ENCODE measurements around the gene AGBL5. TPM values are rescaled to one million over a fixed set of nuclear protein-coding genes. Genes with fewer than 3 reads are reported as not detected.

Gene AGBL5
- 10 to 100 TPM in 1 of 3 donors, 1 to 10 TPM in 2; 7.7 to 10.2 (median 8.9) TPM for polyA plus RNA-seq

GRCh38 chr2:27050996-27051901 lies at the start of gene AGBL5:
AGBL5 (plus strand) TSS chr2:27051668; CDS start chr2:27052959, 1,291 bp downstream.
- Mint-ChIP-seq H3K27ac (peak within 1 kb of the TSS; percentile 96 to 99 (median 98)), H3K36me3 (peaks cover 3 to 11% (median 8%) of the 10 kb centered on the region in 3 donors), H3K27me3 (ENCODE audit: low read depth in 3 of 3) (peaks cover 22 to 29% (median 24%) of the 10 kb centered on the region in 3 donors), H3K4me1 (peaks cover 22 to 28% of the 10 kb centered on the region in 2 donors), H3K4me3 (peak within 1 kb of the TSS; percentile 94 to 100 (median 97)), H3K9me3 (peaks cover 0 to 11% (median 5%) of the 10 kb centered on the region in 6 donors)
- DNase-seq, result peak; percentile 94 to 96 (median 95)

GRCh38 chr2:27001950-27002349 lies 49.5 kb upstream of the AGBL5 start:
- H3K27ac Mint-ChIP-seq, result no peak overlapping the region
- DNase-seq, result no peak
- no peaks in the 10 kb centered on the region for H3K36me3 Mint-ChIP-seq
- H3K27me3 Mint-ChIP-seq (ENCODE audit: low read depth in 3 of 3), result peaks cover 0 to 11% (median 4%) of the 10 kb centered on the region in 3 donors
- H3K4me3 Mint-ChIP-seq, result no peak overlapping the region
- no peaks in the 10 kb centered on the region for H3K9me3 Mint-ChIP-seq
- H3K4me1 Mint-ChIP-seq, result no peaks in the 10 kb centered on the region

- Mint-ChIP-seq H3K4me3 (no peak overlapping the region), H3K27me3 (ENCODE audit: low read depth in 3 of 3) (peaks cover under 1 to 7% (median 4%) of the 10 kb centered on the region in 3 donors), H3K4me1 (no peaks in the 10 kb centered on the region), H3K36me3 (no peaks in the 10 kb centered on the region), H3K27ac (no peak overlapping the region), H3K9me3 (no peaks in the 10 kb centered on the region)
- DNase-seq, result no peak
Observed at GRCh38 chr2:27003007-27003406, 48.5 kb upstream of the AGBL5 start.

GRCh38 chr2:27003857-27004256 lies 47.6 kb upstream of the AGBL5 start:
- H3K9me3 Mint-ChIP-seq, result no peaks in the 10 kb centered on the region
- H3K27me3 Mint-ChIP-seq (ENCODE audit: low read depth in 3 of 3), result peaks cover 2 to 6% (median 4%) of the 10 kb centered on the region in 3 donors
- no peak for DNase-seq
- no peaks in the 10 kb centered on the region for H3K4me1 Mint-ChIP-seq
- H3K27ac Mint-ChIP-seq, result no peak overlapping the region
- H3K36me3 Mint-ChIP-seq, result no peaks in the 10 kb centered on the region
- H3K4me3 Mint-ChIP-seq, result no peak overlapping the region

GRCh38 chr2:27006602-27007415 lies 44.7 kb upstream of the AGBL5 start:
- Mint-ChIP-seq H3K4me3 (no peak overlapping the region), H3K36me3 (peaks cover 0 to 4% (median 0%) of the 10 kb centered on the region in 3 donors), H3K27ac (no peak overlapping the region), H3K4me1 (no peaks in the 10 kb centered on the region), H3K27me3 (ENCODE audit: low read depth in 3 of 3) (peaks cover 0 to 2% (median 0%) of the 10 kb centered on the region in 3 donors), H3K9me3 (no peaks in the 10 kb centered on the region)
- no peak for DNase-seq

- no peaks in the 10 kb centered on the region for H3K9me3 Mint-ChIP-seq
Observed at GRCh38 chr2:27007416-27008374, 43.8 kb upstream of the AGBL5 start.

GRCh38 chr2:27008678-27009077 lies 42.8 kb upstream of the AGBL5 start:
- no peaks in the 10 kb centered on the region for H3K4me1 Mint-ChIP-seq
- H3K27me3 Mint-ChIP-seq (ENCODE audit: low read depth in 3 of 3), result peaks cover 0 to 2% (median 2%) of the 10 kb centered on the region in 3 donors
- no peak for DNase-seq
- H3K36me3 Mint-ChIP-seq, result peaks cover 0 to 4% (median 0%) of the 10 kb centered on the region in 3 donors
- H3K4me3 Mint-ChIP-seq, result no peak overlapping the region
- H3K27ac Mint-ChIP-seq, result no peak overlapping the region
- no peaks in the 10 kb centered on the region for H3K9me3 Mint-ChIP-seq

More at GRCh38 chr2:27007416-27008374, 43.8 kb upstream of the AGBL5 start:
- H3K27ac Mint-ChIP-seq, result no peak overlapping the region
- no peak for DNase-seq
- H3K4me3 Mint-ChIP-seq, result no peak overlapping the region
- H3K27me3 Mint-ChIP-seq (ENCODE audit: low read depth in 3 of 3), result peaks cover 0 to 2% (median 2%) of the 10 kb centered on the region in 3 donors
- H3K36me3 Mint-ChIP-seq, result peaks cover 0 to 4% (median 0%) of the 10 kb centered on the region in 3 donors
- no peaks in the 10 kb centered on the region for H3K4me1 Mint-ChIP-seq

- Mint-ChIP-seq H3K36me3 (peaks cover 0 to 4% (median 0%) of the 10 kb centered on the region in 3 donors), H3K9me3 (no peaks in the 10 kb centered on the region), H3K27me3 (ENCODE audit: low read depth in 3 of 3) (peaks cover 0 to 2% (median 2%) of the 10 kb centered on the region in 3 donors), H3K4me3 (no peak overlapping the region), H3K27ac (no peak overlapping the region), H3K4me1 (no peaks in the 10 kb centered on the region)
- no peak for DNase-seq
Observed at GRCh38 chr2:27009083-27009482, 42.4 kb upstream of the AGBL5 start.

- H3K36me3 Mint-ChIP-seq, result peaks cover 0 to 4% (median 0%) of the 10 kb centered on the region in 3 donors
- H3K27ac Mint-ChIP-seq, result no peak overlapping the region
- no peaks in the 10 kb centered on the region for H3K9me3 Mint-ChIP-seq
- no peak overlapping the region for H3K4me3 Mint-ChIP-seq
- DNase-seq, result no peak
- peaks cover 0 to 2% (median 2%) of the 10 kb centered on the region in 3 donors for H3K27me3 Mint-ChIP-seq (ENCODE audit: low read depth in 3 of 3)
- H3K4me1 Mint-ChIP-seq, result no peaks in the 10 kb centered on the region
Observed at GRCh38 chr2:27009716-27010115, 41.8 kb upstream of the AGBL5 start.

GRCh38 chr2:27010139-27010538 lies 41.3 kb upstream of the AGBL5 start:
- Mint-ChIP-seq H3K27ac (no peak overlapping the region), H3K4me1 (no peaks in the 10 kb centered on the region), H3K27me3 (ENCODE audit: low read depth in 3 of 3) (peaks cover 0 to 2% (median 2%) of the 10 kb centered on the region in 3 donors), H3K9me3 (no peaks in the 10 kb centered on the region), H3K36me3 (peaks cover 0 to 4% (median 0%) of the 10 kb centered on the region in 3 donors), H3K4me3 (no peak overlapping the region)
- no peak for DNase-seq

- H3K27me3 Mint-ChIP-seq (ENCODE audit: low read depth in 3 of 3), result peaks cover 0 to 2% (median 0%) of the 10 kb centered on the region in 3 donors
- H3K36me3 Mint-ChIP-seq, result peaks cover 0 to 4% (median 0%) of the 10 kb centered on the region in 3 donors
- no peak for DNase-seq
- no peak overlapping the region for H3K27ac Mint-ChIP-seq
- H3K4me3 Mint-ChIP-seq, result no peak overlapping the region
- H3K4me1 Mint-ChIP-seq, result no peaks in the 10 kb centered on the region
- no peaks in the 10 kb centered on the region for H3K9me3 Mint-ChIP-seq
Observed at GRCh38 chr2:27013738-27014137, 37.7 kb upstream of the AGBL5 start.

- Mint-ChIP-seq H3K27me3 (ENCODE audit: low read depth in 3 of 3) (peaks cover 0 to 2% (median 0%) of the 10 kb centered on the region in 3 donors), H3K9me3 (no peaks in the 10 kb centered on the region), H3K36me3 (peaks cover 0 to 4% (median 0%) of the 10 kb centered on the region in 3 donors), H3K4me3 (no peak overlapping the region), H3K4me1 (no peaks in the 10 kb centered on the region), H3K27ac (no peak overlapping the region)
- no peak for DNase-seq
Observed at GRCh38 chr2:27014771-27015433, 36.6 kb upstream of the AGBL5 start.
